Measurements from ENCODE around the gene HTR4.

The HTR4 gene

DNA sequence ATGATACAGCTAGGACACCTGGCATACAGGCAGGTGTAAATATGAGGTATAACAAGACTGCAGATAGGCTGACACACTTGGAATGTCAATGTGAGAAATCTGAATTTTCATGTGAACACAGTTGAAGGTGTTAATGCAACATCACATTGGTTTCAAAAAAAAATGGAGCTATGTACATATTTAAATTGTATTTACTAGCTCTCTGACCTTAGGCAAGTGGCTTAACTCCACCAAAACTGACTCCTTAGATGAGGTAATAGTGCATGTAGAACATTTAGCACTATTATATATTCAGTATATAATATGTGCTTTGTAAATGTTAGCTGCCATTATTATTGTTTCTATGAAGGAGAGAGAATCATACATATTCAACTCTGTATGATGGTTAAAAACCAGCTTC lies 48.0 kb downstream of the HTR4 start:
- no peak for DNase-seq

- no peak for DNase-seq
Observed at GRCh38 chr5:148599187-148599586, 55.1 kb downstream of the HTR4 start.

DNA sequence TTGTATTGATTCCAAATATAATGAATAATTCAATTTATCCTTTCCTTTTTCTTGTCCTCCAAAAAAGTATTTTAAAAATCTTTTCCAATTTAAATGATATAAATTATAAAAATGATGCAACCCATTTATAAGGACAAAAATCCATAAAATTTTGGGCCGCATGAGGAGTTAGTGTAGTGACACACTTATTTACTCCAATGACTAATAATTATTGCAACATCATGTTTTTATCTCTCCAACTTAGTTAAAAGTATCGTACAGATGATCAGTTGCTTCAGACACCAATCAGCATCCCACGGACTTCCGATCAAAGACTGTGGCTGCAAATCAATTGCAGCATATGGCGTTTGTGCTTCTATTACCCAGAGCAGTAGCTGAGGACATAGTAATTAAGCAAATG lies 58.6 kb downstream of the HTR4 start:
- no peak for DNase-seq

DNA sequence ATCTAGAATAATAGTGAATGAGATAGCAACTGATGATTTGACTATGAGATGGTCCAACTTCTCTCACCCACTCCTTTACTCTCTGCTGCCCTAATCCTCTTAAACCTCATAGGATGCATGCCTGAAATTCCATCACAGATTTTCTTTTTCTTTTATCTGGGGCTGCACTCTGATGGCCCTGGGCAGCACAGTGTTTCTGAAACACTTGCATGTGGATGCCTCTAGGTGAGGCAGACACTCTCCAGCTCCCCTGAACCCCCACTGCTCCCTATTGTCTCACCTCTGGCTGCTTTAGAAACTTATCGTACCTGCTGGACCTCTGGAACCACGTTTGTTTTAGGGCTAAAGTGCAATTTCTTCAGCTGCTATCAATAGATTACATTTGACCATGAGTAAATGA lies 67.5 kb downstream of the HTR4 start:
- DNase-seq = no peak

DNA sequence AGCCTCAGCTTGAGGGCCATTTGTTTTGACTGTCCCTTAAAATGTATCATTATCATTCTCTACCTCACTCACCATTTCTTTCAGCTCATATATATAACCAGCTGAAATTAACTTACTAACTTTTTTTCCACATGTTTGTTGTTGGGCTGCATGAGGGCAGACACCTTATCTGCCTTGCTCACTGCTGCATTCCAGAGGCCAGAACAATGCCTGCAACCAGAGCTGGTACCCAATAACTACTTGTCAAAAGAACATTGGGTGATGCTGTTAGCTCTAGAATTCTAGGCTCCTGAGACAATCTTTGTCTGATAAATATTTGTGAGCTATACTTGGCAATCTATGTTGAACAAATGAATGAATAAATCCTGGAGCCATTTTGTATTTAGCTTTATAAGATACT lies 68.3 kb downstream of the HTR4 start:
- DNase-seq = no peak

GRCh38 chr5:148584103-148584502 lies 70.2 kb downstream of the HTR4 start:
- no peak for DNase-seq

DNA sequence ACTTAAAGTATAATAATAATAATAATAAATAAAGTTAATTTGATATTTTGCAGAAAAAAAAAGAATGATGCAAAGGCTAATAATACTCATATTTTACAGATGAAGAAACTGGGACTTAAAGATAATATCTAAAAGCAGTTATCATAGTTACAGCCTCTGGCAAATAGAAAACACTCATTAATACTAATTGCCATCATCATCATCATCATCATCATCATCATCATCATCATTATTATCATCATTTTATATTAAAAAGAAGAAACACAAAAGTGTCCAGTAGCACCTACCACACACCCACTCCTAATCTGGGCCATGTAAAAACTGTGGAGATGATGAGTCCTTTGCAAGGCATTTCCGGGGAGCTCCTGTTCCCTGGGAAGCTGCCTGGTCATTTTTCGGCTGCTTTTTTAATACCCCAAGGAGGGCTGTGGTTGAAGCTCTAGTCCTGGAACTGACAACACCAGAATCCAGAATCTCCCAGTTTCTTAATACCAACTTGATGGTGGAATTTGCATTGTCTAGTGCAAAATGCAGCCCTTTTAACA lies 70.8 kb downstream of the HTR4 start:
- DNase-seq = no peak

DNA sequence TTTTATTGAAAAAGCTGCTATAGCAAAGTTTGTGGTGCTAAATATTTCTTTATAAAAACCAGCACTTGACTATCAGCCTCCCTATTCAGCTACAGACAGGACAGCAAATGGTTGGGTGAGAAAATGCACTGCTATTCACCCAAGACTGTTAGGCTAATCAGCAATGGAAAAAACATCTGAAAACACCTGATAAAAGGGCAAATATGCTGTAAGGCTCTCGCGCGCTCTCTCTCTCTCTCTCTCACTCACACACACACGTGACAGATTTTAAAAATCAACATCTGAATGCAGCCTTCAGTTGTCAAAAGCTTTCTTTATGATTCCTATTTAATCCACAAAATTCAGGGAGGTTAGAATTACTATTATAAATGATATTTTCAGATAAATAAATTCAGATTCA lies 80.2 kb downstream of the HTR4 start:
- DNase-seq = no peak

- no peak for DNase-seq
Observed at GRCh38 chr5:148573374-148573773, 81.0 kb downstream of the HTR4 start.

DNA sequence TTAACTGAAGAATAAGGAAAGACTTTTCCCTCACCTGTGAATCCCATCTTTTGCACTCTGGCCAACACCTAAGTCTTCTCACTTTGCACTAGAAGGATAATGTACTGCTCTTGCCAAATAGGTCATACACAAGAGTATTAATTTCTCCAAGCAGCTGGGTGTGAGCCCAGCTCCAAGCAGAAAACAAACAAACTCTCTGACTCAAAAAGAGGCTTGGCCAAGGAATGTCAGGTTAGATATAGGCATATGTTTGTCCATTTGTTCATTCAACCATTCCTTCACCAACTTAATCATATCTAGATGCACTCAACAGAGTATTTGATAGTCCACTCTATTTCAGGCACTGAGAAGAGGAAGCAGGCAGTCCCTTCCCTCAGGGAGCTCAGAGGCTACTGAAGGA lies 84.4 kb downstream of the HTR4 start:
- no peak for DNase-seq

GRCh38 chr5:148565148-148565547 lies 89.2 kb downstream of the HTR4 start:
- DNase-seq = no peak

GRCh38 chr5:148563021-148563420 lies 91.3 kb downstream of the HTR4 start:
- DNase-seq = no peak

DNA sequence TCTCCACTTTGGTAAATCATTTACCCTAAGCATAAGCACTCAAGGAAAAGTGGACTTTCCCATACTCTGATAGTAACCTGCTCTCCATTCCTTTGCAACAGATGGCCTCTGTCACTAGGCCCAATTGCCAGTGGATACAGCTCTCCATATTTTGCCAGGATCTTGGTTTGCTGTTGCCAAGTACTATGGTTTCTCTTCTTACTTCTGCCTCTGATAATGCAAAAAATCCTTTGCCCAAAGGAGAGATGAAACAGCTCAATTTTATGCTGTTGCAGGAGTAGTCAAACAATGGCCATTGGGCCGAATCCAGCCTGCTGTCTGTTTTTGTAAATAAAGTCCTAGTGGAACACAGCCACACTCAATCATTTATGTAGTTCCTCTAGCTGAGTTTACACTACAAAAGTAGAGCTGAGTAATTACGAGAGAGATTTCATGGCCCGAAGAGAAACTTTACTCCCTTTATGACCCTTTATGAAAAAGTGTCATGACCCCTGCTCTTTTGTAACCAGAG lies 92.5 kb downstream of the HTR4 start:
- DNase-seq = no peak

DNA sequence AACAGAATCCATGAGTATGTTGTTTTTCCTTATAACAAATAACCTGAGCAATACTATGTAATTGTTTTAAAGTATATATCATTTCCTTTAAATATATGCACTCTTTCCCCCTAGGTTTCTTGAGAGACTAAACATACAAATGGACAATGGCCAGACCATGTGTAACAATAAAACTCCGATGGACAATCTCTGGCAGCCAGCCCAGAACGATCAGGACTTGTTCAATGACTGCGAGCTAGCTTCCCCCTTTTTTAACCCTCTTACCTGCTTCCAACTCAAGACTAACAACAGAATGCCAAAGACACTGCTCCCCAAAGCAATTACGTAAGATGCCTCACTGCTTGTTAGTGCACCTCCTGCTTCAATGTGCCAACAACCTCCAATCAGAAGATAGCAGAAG lies 94.9 kb downstream of the HTR4 start:
- no peak for DNase-seq

GRCh38 chr5:148558892-148559291 lies 95.4 kb downstream of the HTR4 start:
- no peak for DNase-seq

DNA sequence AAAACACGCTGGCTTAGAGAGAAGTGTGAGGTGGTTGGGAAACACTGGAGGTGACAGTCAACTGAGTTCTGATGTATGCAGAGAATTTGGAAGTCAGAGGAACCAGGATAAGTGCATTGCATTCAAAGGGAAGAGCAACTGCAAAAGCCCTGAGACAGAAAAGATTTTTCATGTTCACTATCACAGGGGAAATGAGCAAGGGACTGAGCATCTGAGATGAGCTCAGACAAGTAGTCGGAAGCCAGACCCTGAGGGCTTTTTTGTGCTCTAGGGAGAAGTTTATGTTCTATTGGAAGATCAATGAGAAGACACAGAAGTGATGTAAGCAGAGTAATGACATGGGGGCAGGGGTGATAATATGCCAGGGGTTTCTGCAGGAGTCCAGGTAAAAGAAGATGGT lies 97.5 kb downstream of the HTR4 start:
- no peak for DNase-seq

- no peak for DNase-seq
Observed at GRCh38 chr5:148554621-148555020, 99.7 kb downstream of the HTR4 start.

DNA sequence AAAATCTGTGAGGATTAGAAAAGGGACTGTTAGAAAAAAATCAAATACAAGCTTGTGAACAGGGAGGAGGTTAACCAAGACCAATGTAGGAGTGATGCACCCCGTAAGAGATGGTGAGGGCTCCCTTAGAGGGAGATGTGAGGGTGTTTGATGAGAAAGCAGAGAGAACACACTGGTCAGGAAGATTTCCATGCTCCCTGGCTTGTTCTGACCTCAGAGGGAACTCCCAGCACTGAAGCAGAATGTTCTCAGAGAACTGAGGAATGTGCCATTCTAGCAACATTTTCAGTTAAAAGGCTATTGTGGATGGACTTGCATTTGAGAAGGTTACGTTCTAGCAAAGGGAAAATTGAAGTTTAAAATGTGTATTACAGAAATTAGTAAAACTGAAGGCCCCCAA lies 110.6 kb downstream of the HTR4 start:
- DNase-seq = no peak

DNA sequence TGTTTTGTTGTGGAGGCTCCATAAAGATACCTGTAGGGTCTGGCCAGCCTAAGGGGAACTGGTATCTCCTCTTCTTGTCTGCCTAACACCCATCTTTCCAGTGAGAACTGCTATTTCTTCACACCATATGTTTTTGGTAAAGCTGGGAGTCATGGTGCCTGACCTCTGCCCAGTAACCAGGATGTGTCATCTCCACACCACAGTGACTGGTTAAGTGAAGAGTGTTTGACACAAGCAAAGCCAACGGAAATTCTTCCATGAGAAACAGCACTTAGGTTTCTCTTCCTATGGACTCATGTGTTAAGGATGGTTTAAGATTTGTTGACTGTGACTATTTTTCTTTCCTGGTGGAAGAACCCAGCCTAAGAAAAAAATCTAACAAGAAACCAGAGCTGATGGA lies 111.5 kb downstream of the HTR4 start:
- DNase-seq = no peak

DNA sequence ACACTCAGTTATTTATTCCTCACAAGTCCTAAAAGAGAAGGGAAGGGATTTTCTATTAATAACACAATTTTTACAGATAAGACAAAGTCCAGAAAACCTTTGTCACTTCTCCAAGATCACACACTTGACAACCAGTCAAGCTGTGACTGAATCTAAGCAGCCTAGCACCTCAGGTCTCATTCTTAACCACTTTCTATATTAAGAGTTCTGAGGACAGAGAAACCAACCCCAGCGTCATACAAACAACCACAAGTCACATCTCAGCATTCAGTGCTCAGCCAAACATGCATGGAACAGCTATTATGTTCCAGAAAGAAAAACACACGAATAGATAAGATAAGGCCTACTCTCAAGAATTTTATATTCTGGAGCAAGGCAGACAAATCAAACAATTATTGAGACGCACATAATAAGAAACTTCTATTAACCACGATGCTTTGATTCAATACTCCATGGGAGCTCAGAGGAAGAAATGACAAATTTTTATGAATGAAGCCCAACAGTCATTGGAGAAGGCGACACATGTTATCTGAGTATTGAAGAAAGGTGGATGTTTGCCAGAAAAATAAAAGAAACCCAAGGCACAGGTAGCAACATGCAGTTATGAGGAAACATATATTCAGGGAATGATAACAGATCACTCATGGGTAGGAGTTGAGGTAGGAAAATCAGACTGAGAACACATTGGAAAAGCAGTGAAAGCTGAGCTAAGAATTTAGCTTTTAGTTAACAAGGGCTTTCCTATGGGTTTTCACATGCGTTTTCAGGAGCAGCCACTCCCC lies 113.1 kb downstream of the HTR4 start:
- DNase-seq = no peak

DNA sequence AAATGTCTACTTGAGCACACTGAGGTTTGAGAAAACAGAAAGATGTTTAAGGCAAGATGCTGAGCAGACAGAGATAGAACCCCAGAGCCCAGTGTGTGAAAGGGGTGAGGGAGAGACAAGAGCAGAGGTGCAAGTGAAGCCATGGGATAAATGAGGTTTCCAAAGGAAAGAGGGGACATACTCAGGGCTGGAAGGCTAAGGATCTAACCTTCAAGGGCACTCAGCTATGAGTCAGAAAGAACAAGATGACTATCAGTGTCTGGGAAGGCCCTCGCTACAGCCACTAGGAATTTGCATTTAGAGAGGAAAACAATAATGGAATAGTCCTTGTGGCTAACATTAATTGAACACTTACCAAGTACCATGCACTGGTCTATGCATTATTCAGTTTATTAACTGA lies 113.7 kb downstream of the HTR4 start:
- no peak for DNase-seq

GRCh38 chr5:148539851-148540250 lies 114.5 kb downstream of the HTR4 start:
- no peak for DNase-seq

DNA sequence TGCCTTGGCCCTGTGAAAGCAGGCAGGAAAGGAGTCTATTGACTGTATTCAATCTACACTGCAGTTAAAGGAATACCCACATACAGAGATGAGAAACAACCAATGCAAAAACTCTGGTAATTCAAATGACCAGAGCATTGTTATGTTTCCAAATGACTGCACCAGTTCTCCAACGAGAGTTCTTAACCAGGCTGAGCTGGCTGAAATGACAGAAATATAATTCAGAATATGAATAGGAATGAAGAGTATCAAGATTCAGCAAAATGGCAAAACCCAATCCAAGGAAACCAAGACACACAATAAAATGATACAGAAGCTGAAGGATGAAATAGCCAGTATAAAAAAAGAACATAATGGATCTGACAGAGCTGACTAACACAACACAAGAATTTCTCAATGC lies 119.1 kb downstream of the HTR4 start:
- DNase-seq = no peak

DNA sequence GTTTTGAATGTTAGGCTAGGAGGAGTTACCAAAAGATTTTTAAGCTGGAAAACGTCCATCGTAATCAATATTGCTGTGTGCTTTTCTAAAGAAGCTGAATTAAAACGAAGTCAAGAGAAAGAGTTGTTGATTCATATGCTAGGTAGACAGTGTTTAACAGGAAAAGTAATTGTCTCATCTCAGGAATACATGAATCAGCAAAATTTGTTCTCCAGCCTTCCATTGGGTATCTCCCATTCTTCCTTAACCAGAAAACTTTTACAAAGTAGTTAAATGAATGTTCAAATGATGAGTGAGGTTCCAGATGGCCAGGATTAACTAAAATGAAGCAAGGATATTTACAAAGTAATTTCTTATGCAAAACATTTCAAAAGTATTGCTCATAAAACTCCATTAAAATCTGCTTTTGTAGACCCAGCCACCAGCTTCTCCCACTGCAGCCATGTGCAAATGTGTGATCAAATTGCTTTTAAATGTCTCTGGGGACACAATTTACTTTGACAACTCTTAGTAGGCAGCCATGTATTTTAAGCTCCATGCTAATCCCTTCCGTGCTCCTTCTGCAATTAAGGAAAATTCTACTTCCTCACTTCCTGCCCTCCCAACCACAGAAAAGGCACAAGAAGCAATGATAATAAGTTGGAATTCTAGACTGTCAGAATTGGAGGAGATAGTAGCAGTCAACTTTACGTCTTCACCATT lies 121.2 kb downstream of the HTR4 start:
- DNase-seq = no peak
